ENCODE measurements around the gene SLC66A1. TPM values are rescaled to one million over a fixed set of nuclear protein-coding genes. Genes with fewer than 3 reads are reported as not detected.

Gene SLC66A1
- total RNA-seq, 1 donor from 2014 or later: 4.8 TPM

DNA sequence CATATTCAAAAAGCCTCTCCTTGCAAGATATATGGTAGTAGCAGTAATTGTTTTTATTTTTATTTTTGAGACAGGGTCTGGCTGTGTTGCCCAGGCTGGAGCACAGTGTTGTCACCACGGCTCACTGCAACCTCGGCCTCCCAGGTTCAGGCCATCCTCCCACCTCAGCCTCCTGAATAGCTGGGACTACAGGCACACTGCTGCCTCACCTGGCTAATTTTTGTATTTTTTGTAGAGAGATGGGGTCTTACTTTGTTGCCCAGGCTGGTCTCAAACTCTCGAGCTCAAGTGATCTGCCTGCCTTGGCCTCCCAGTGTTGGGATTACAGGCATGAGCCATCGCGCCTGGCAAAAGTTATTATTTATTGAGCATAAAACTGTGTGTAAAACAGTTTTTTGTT lies 38.4 kb downstream of the SLC66A1 start:
- DNase-seq (ENCODE audit: low spot score): no peak
- Histone ChIP-seq H3K9ac (no peak overlapping the region), H3K27me3 (no peaks in the 10 kb centered on the region), H3K9me3 (ENCODE audit: low read depth) (no peaks in the 10 kb centered on the region), H2AFZ (replicated peaks) (no peak overlapping the region), H3K27ac (no peak overlapping the region), H3K4me1 (peaks cover 5% of the 10 kb centered on the region), H4K20me1 (ENCODE audit: low read depth) (peaks cover 23% of the 10 kb centered on the region), H3K79me2 (ENCODE audit: low read depth) (no peaks in the 10 kb centered on the region), H3K36me3 (no peaks in the 10 kb centered on the region), H3F3A (ENCODE audit: low read depth) (no peaks in the 10 kb centered on the region), H3K4me3 (no peak overlapping the region), H3K4me2 (no peak overlapping the region)
- H3K9me3 Mint-ChIP-seq: no peaks in the 10 kb centered on the region
- H3K36me3 Mint-ChIP-seq: peaks cover 12% of the 10 kb centered on the region
- TF ChIP-seq EZH2phosphoT487 (IDR thresholded peaks at IDR 0.05) (no peak), EZH2 (IDR thresholded peaks at IDR 0.05) (no peak)
- TF ChIP-seq, protein P1, sequence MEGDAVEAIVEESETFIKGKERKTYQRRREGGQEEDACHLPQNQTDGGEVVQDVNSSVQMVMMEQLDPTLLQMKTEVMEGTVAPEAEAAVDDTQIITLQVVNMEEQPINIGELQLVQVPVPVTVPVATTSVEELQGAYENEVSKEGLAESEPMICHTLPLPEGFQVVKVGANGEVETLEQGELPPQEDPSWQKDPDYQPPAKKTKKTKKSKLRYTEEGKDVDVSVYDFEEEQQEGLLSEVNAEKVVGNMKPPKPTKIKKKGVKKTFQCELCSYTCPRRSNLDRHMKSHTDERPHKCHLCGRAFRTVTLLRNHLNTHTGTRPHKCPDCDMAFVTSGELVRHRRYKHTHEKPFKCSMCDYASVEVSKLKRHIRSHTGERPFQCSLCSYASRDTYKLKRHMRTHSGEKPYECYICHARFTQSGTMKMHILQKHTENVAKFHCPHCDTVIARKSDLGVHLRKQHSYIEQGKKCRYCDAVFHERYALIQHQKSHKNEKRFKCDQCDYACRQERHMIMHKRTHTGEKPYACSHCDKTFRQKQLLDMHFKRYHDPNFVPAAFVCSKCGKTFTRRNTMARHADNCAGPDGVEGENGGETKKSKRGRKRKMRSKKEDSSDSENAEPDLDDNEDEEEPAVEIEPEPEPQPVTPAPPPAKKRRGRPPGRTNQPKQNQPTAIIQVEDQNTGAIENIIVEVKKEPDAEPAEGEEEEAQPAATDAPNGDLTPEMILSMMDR (IDR thresholded peaks at IDR 0.05): no peak
- H3K27ac Mint-ChIP-seq: no peak overlapping the region
- no peaks in the 10 kb centered on the region for H3K27me3 Mint-ChIP-seq (ENCODE audit: insufficient read depth, low read depth)
- no peaks in the 10 kb centered on the region for H3K4me1 Mint-ChIP-seq
- no peak overlapping the region for H3K4me3 Mint-ChIP-seq

DNA sequence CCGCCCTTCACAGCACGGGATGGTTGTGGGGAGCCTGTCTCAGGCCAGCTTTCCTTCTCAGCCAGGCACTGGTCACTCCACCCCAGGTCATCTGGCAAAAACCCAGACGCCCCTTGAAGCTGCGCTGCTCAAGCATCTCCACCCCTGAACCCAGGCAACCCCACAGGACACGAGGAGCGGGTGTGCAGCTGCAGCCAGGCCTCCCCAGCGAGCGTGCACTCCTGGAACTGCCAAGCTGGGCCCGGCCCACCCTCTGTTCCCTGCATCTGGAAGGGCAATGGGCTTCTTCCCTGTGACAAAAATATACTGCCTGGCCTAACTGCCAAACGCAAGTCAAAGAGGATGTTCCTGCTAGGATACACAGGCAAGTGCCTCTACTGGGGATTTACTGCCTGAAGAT lies 39.7 kb downstream of the SLC66A1 start:
- Histone ChIP-seq H3F3A (ENCODE audit: low read depth) (no peaks in the 10 kb centered on the region), H3K9me3 (ENCODE audit: low read depth) (no peaks in the 10 kb centered on the region), H3K4me2 (no peak overlapping the region), H3K27ac (no peak overlapping the region), H3K36me3 (no peaks in the 10 kb centered on the region), H4K20me1 (ENCODE audit: low read depth) (peaks cover 23% of the 10 kb centered on the region), H2AFZ (replicated peaks) (no peak overlapping the region), H3K9ac (no peak overlapping the region), H3K79me2 (ENCODE audit: low read depth) (no peaks in the 10 kb centered on the region), H3K4me1 (peaks cover 5% of the 10 kb centered on the region), H3K4me3 (no peak overlapping the region), H3K27me3 (no peaks in the 10 kb centered on the region)
- Mint-ChIP-seq H3K27me3 (ENCODE audit: insufficient read depth, low read depth) (no peaks in the 10 kb centered on the region), H3K4me1 (no peaks in the 10 kb centered on the region), H3K9me3 (no peaks in the 10 kb centered on the region), H3K27ac (no peak overlapping the region), H3K4me3 (no peak overlapping the region), H3K36me3 (peaks cover 18% of the 10 kb centered on the region)
- no peak for TF ChIP-seq EZH2 (IDR thresholded peaks at IDR 0.05)
- TF ChIP-seq, protein P1 (IDR thresholded peaks at IDR 0.05): no peak
- TF ChIP-seq EZH2phosphoT487 (IDR thresholded peaks at IDR 0.05): no peak
- no peak for DNase-seq (ENCODE audit: low spot score)

DNA sequence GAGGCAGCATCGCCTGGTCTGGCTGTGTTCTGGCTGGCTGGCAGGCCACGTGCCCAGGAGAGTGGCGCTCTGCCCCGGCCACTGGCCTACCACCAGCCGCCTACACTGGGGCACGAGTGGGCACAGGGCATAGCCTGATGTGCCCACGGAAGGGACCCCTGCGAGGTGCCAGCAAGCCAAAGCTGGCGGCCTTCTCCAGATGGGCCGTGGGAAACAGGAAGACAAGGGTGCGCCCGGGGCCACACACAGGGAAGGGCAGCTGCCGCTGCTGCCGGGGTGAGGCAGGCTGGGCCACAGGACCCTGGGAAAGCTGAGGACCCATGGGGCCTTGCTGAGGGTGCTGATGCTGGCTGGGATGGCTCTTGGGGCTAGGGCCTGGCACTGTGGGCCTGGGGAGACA lies 40.7 kb downstream of the SLC66A1 start:
- no peak overlapping the region for H3K4me2 ChIP-seq
- H3K27ac ChIP-seq: no peak overlapping the region
- no peak overlapping the region for H3K9ac ChIP-seq
- no peaks in the 10 kb centered on the region for H3K27me3 ChIP-seq
- Mint-ChIP-seq H3K4me1 (no peaks in the 10 kb centered on the region), H3K9me3 (no peaks in the 10 kb centered on the region), H3K27ac (no peak overlapping the region), H3K27me3 (ENCODE audit: insufficient read depth, low read depth) (no peaks in the 10 kb centered on the region), H3K36me3 (peaks cover 20% of the 10 kb centered on the region), H3K4me3 (no peak overlapping the region)
- no peaks in the 10 kb centered on the region for H3F3A ChIP-seq (ENCODE audit: low read depth)
- H2AFZ ChIP-seq (replicated peaks): no peak overlapping the region
- H4K20me1 ChIP-seq (ENCODE audit: low read depth): peaks cover 23% of the 10 kb centered on the region
- no peak for DNase-seq (ENCODE audit: low spot score)
- peaks cover 5% of the 10 kb centered on the region for H3K4me1 ChIP-seq
- H3K79me2 ChIP-seq (ENCODE audit: low read depth): no peaks in the 10 kb centered on the region
- H3K9me3 ChIP-seq (ENCODE audit: low read depth): no peaks in the 10 kb centered on the region
- no peak overlapping the region for H3K4me3 ChIP-seq
- no peak for TF ChIP-seq EZH2phosphoT487 (IDR thresholded peaks at IDR 0.05)
- no peak for TF ChIP-seq EZH2 (IDR thresholded peaks at IDR 0.05)
- no peaks in the 10 kb centered on the region for H3K36me3 ChIP-seq

DNA sequence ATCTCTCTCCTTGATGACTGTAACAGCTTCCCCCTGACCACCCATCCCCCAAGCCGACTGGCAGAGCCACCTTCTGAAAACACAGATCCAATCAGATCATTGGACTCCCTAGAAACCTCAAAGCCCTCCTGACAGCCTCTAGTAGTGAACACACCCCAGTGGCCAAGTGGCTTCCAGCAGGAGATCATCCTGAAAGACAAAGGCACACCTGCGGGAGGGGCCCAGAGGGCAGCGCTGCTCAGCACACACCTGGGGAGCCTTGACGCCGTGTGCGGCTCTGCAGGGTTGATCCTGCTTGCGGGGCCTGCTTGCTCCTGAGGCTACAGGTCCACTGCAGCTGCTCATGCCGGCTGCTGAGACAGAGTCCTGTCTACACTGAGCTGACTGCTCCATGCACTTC lies 41.5 kb downstream of the SLC66A1 start:
- Mint-ChIP-seq H3K36me3 (peaks cover 20% of the 10 kb centered on the region), H3K4me1 (no peaks in the 10 kb centered on the region), H3K4me3 (no peak overlapping the region), H3K27ac (peak overlapping the region; percentile 12), H3K9me3 (no peaks in the 10 kb centered on the region), H3K27me3 (ENCODE audit: insufficient read depth, low read depth) (no peaks in the 10 kb centered on the region)
- Histone ChIP-seq H3K27ac (no peak overlapping the region), H3F3A (ENCODE audit: low read depth) (no peaks in the 10 kb centered on the region), H3K4me3 (no peak overlapping the region), H3K27me3 (no peaks in the 10 kb centered on the region), H3K4me1 (peaks cover 5% of the 10 kb centered on the region), H2AFZ (replicated peaks) (no peak overlapping the region), H4K20me1 (ENCODE audit: low read depth) (peaks cover 25% of the 10 kb centered on the region), H3K9ac (no peak overlapping the region), H3K36me3 (no peaks in the 10 kb centered on the region), H3K4me2 (no peak overlapping the region), H3K79me2 (ENCODE audit: low read depth) (no peaks in the 10 kb centered on the region), H3K9me3 (ENCODE audit: low read depth) (no peaks in the 10 kb centered on the region)
- peak; percentile 37 for DNase-seq (ENCODE audit: low spot score)
- TF ChIP-seq, protein P1 (IDR thresholded peaks at IDR 0.05): no peak
- TF ChIP-seq EZH2 (IDR thresholded peaks at IDR 0.05) (no peak), EZH2phosphoT487 (IDR thresholded peaks at IDR 0.05) (no peak)
